ENCODE measurements around the gene TCEA2.

Gene TCEA2

DNA sequence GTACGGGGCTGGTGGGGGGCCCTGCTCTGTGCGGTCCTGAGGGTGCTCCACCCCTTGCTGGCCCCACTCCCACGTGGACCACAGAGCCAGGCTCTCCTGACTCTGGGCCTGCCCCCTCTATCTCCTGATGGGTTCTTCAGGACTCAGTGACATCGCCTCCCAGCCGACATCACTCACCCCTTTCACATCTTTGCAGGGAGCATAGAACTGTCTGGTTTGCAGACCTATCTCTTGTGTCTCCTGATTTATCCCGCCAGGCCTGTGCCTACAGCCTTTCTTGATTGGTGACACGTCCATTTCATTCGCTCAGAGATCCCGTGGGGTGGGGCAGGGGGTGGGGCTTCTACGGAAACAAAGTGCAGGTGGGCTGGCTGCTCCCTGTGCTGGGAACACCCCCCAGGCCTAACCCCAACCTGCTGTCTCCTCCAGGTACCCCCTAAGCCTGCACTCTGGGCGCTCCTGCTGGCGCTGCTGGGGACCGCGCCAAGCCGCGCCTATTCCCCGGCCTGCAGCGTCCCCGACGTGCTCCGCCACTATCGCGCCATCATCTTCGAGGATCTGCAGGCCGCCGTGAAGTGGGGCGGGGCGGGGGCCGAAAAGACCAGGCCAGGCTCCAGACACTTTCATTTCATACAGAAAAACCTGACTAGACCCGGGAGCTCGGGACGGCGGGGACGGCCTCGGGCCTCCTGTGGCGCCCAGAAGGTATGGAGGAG is 25.3 kb upstream of the TCEA2 start:
- peaks cover 24% of the 10 kb centered on the region for H3K36me3 ChIP-seq (ENCODE audit: insufficient read depth, low read length)
- no peaks in the 10 kb centered on the region for H3K9me3 ChIP-seq (ENCODE audit: low read length)
- no peak overlapping the region for H3K4me3 ChIP-seq (ENCODE audit: low read depth in 1 of 2, low read length in 2 of 2)
- peaks cover 5% of the 10 kb centered on the region for H3K4me1 ChIP-seq (ENCODE audit: insufficient read depth, low read length)
- H3K27me3 ChIP-seq (ENCODE audit: control insufficient read depth in 1 of 2, insufficient read depth in 2 of 2, low read length in 2 of 2) = peaks cover 41 to 63% of the 10 kb centered on the region in 2 donors
- H3K9ac ChIP-seq (ENCODE audit: low read length) = no peak overlapping the region
- no peak overlapping the region for H3K27ac ChIP-seq (ENCODE audit: low read depth, low read length)

DNA sequence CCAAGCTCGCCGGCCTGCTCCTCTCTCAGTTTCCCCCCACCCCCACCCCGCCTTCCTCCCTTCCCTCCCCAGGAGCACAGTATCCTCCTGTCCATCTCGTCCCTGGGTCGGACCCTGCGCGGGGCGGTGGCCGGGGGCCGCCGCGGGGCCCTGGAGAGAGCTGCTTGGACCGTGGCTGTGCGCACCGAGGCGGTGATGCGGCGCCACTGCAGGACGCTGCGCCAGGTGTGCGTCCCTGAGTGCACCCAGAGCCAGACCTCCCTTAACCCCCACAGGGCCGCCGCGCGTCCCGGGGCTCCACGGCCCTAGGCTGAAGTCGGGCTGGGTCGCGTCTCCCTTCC is 24.8 kb upstream of the TCEA2 start:
- no peak overlapping the region for H3K27ac ChIP-seq (ENCODE audit: low read depth, low read length)

DNA sequence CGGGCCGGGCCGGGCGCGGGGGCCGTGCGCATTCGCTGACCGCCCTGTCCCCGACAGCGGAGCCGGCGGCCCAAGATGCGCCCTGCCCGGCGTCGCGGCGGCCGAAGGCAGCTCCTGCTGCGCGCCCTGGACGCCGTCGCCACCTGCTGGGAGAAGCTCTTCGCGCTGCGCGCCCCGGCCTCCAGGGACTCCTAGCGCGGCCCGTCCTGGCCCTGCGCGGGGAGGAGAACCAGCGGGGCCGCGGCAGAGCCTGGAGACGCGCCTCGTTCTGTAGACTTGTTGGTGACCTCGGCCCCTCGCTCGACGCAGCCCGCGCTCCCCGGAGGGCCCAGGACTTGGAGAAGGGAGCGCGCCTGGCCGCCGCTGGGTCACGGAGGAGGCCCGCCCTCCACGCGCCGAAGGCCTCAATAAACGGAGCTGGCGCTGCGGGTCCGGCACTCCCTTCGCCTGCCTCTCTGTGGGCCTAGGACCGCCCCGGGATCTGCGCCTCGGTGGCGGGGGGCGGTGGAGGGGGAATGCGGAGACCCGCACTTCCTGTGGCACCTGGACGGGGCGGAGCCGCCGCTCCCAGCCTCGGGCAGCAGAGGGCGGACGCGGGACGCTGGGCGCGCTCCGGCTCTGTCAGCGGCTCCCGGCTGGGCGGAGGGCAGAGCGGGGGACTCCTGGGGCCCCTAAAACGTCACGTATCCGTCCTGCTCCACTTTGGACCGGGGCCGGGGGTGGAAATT is 24.3 kb upstream of the TCEA2 start:
- Histone ChIP-seq H3K36me3 (ENCODE audit: insufficient read depth, low read length) (peaks cover 15% of the 10 kb centered on the region), H3K9ac (ENCODE audit: low read length) (no peak overlapping the region), H3K27ac (ENCODE audit: low read depth, low read length) (no peak overlapping the region), H3K27me3 (ENCODE audit: control insufficient read depth in 1 of 2, insufficient read depth in 2 of 2, low read length in 2 of 2) (peaks cover 41 to 67% of the 10 kb centered on the region in 2 donors), H3K4me1 (ENCODE audit: insufficient read depth, low read length) (peaks cover 5% of the 10 kb centered on the region), H3K9me3 (ENCODE audit: low read length) (no peaks in the 10 kb centered on the region), H3K4me3 (ENCODE audit: low read depth in 1 of 2, low read length in 2 of 2) (peak overlapping the region; percentile 12 to 27)

More for the DNA sequence above, 24.8 kb upstream of the TCEA2 start:
- Histone ChIP-seq H3K9ac (ENCODE audit: low read length) (no peak overlapping the region), H3K4me1 (ENCODE audit: insufficient read depth, low read length) (peaks cover 5% of the 10 kb centered on the region), H3K36me3 (ENCODE audit: insufficient read depth, low read length) (peaks cover 19% of the 10 kb centered on the region), H3K27me3 (ENCODE audit: control insufficient read depth in 1 of 2, insufficient read depth in 2 of 2, low read length in 2 of 2) (peaks cover 41 to 64% of the 10 kb centered on the region in 2 donors), H3K9me3 (ENCODE audit: low read length) (no peaks in the 10 kb centered on the region), H3K4me3 (ENCODE audit: low read depth in 1 of 2, low read length in 2 of 2) (no peak overlapping the region)

DNA sequence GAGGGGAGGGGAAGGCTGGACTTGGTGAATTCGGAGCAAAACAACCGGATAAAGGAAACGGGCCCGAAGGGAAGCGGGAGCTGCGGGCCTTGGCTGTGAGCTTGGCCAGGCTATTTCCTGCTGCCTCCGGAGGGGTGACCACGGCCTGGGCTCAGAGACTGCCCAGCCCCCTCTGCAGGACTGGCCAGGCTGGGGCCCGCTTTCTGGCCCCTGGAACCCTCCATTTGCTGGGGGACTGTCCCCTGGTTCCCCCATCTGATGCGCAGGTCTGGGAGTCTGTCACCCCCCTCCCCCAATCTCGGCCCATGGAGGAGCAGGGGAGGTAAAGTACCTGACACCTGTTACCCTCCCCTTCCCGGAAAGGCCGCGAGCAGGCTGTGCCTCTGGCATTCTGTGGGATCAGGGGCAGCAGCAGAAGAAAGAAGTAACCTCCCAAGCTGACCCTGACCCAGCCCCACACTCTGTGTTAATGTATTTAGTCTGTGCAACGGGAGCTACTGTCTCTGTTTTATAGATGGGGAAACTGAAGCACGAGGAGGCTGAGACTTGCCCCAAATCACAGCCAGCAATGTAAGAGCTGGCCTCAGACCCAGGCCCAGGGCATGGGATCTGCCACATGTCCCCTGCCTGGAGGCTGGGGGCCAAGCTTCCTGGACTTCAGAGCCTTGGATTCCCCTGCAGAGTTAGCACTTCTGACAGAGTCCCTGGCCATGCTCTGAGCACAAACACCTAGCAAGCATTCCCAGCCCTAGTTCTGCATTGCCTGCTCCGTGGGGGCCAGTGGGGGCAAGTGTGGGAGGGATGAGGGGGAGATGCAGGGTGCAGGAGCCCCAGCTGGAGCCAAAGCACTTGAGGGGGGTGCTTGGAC is 23.5 kb upstream of the TCEA2 start:
- Histone ChIP-seq H3K4me1 (ENCODE audit: insufficient read depth, low read length) (peaks cover 5% of the 10 kb centered on the region), H3K4me3 (ENCODE audit: low read depth in 1 of 2, low read length in 2 of 2) (peak overlapping the region in 1 of 2 donors; percentile 27), H3K9ac (ENCODE audit: low read length) (no peak overlapping the region), H3K27me3 (ENCODE audit: control insufficient read depth in 1 of 2, insufficient read depth in 2 of 2, low read length in 2 of 2) (peaks cover 41 to 68% of the 10 kb centered on the region in 2 donors), H3K9me3 (ENCODE audit: low read length) (no peaks in the 10 kb centered on the region), H3K36me3 (ENCODE audit: insufficient read depth, low read length) (peaks cover 7% of the 10 kb centered on the region), H3K27ac (ENCODE audit: low read depth, low read length) (no peak overlapping the region)

DNA sequence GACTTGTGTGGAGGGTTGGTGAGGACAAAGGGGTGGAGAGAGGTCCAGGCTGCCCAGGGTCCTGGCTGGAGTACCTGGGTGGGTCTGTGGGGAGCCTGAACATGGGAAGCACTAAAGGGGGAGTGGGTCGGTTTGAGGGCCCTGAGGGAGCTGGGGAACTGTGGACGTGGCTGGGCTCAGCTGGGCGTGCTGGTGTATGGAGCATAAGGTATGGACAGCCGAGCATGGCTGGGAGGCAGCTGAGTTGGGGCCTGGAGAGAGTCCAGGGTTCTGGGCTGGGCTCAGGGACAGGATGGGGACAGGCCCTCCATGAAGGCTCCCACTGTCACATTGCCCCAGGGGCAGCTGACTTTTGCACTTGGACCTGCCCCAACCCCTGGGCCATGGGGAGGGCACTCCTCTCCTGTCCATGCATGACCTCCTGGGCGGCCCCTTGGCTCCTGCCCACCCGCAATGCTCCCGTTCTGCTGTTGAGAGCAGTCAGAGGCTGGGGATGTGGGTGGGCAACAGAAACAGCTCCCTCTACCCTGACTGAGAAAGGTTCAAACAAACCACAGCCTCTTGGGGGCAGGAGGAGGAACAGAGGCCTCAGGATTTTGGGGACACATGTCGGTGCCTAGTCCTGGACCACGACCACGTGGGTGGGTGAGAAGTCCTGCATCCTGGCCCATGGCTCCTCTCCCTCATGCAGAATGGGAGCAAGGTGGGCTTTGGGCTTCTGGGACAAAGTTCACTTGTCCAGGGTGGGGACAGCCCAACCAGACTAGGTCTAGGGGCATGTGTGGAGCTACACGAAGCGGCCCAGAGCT is 22.6 kb upstream of the TCEA2 start:
- Histone ChIP-seq H3K4me3 (ENCODE audit: low read depth in 1 of 2, low read length in 2 of 2) (no peak overlapping the region), H3K9me3 (ENCODE audit: low read length) (no peaks in the 10 kb centered on the region), H3K4me1 (ENCODE audit: insufficient read depth, low read length) (peaks cover 5% of the 10 kb centered on the region), H3K27ac (ENCODE audit: low read depth, low read length) (no peak overlapping the region), H3K36me3 (ENCODE audit: insufficient read depth, low read length) (no peaks in the 10 kb centered on the region), H3K27me3 (ENCODE audit: control insufficient read depth in 1 of 2, insufficient read depth in 2 of 2, low read length in 2 of 2) (peaks cover 41 to 77% of the 10 kb centered on the region in 2 donors), H3K9ac (ENCODE audit: low read length) (no peak overlapping the region)

- H3K27me3 ChIP-seq (ENCODE audit: control insufficient read depth in 1 of 2, insufficient read depth in 2 of 2, low read length in 2 of 2) = peaks cover 41 to 84% of the 10 kb centered on the region in 2 donors
- peaks cover 5% of the 10 kb centered on the region for H3K4me1 ChIP-seq (ENCODE audit: insufficient read depth, low read length)
- H3K36me3 ChIP-seq (ENCODE audit: insufficient read depth, low read length) = no peaks in the 10 kb centered on the region
- no peak overlapping the region for H3K9ac ChIP-seq (ENCODE audit: low read length)
- H3K4me3 ChIP-seq (ENCODE audit: low read depth in 1 of 2, low read length in 2 of 2) = no peak overlapping the region
- H3K9me3 ChIP-seq (ENCODE audit: low read length) = no peaks in the 10 kb centered on the region
- H3K27ac ChIP-seq (ENCODE audit: low read depth, low read length) = no peak overlapping the region
Observed at GRCh38 chr20:64041040-64041780, 21.8 kb upstream of the TCEA2 start.

DNA sequence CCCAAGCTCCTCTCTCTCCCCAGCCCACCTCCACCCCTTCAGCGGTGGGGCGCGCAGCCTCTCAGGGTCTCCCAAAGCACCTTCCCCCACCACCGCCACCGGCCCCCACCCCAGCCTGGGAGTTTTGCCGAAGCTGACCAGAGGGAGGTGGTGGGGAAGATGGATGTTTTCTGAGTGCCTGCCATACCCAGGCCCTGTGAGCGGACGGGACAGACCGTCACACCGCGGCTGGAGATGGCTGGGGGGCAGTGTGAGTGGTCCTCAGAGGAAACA is 21.3 kb upstream of the TCEA2 start:
- Histone ChIP-seq H3K27ac (ENCODE audit: low read depth, low read length) (no peak overlapping the region), H3K27me3 (ENCODE audit: control insufficient read depth in 1 of 2, insufficient read depth in 2 of 2, low read length in 2 of 2) (peaks cover 42 to 83% of the 10 kb centered on the region in 2 donors), H3K9me3 (ENCODE audit: low read length) (no peaks in the 10 kb centered on the region), H3K4me3 (ENCODE audit: low read depth in 1 of 2, low read length in 2 of 2) (no peak overlapping the region), H3K9ac (ENCODE audit: low read length) (no peak overlapping the region), H3K36me3 (ENCODE audit: insufficient read depth, low read length) (no peaks in the 10 kb centered on the region), H3K4me1 (ENCODE audit: insufficient read depth, low read length) (peaks cover 5% of the 10 kb centered on the region)

- no peaks in the 10 kb centered on the region for H3K36me3 ChIP-seq (ENCODE audit: insufficient read depth, low read length)
- peaks cover 5% of the 10 kb centered on the region for H3K4me1 ChIP-seq (ENCODE audit: insufficient read depth, low read length)
- H3K27ac ChIP-seq (ENCODE audit: low read depth, low read length) = no peak overlapping the region
- H3K9me3 ChIP-seq (ENCODE audit: low read length) = no peaks in the 10 kb centered on the region
- no peak overlapping the region for H3K4me3 ChIP-seq (ENCODE audit: low read depth in 1 of 2, low read length in 2 of 2)
- peaks cover 43 to 83% of the 10 kb centered on the region in 2 donors for H3K27me3 ChIP-seq (ENCODE audit: control insufficient read depth in 1 of 2, insufficient read depth in 2 of 2, low read length in 2 of 2)
- H3K9ac ChIP-seq (ENCODE audit: low read length) = no peak overlapping the region
Observed at GRCh38 chr20:64042054-64042781, 20.8 kb upstream of the TCEA2 start.

- H3K9me3 ChIP-seq (ENCODE audit: low read length) = no peaks in the 10 kb centered on the region
- H3K9ac ChIP-seq (ENCODE audit: low read length) = no peak overlapping the region
- no peak overlapping the region for H3K27ac ChIP-seq (ENCODE audit: low read depth, low read length)
- peaks cover 39 to 76% of the 10 kb centered on the region in 2 donors for H3K27me3 ChIP-seq (ENCODE audit: control insufficient read depth in 1 of 2, insufficient read depth in 2 of 2, low read length in 2 of 2)
- no peaks in the 10 kb centered on the region for H3K36me3 ChIP-seq (ENCODE audit: insufficient read depth, low read length)
- no peak overlapping the region for H3K4me3 ChIP-seq (ENCODE audit: low read depth in 1 of 2, low read length in 2 of 2)
- H3K4me1 ChIP-seq (ENCODE audit: insufficient read depth, low read length) = peaks cover 5% of the 10 kb centered on the region
Observed at GRCh38 chr20:64043768-64044167, 19.2 kb upstream of the TCEA2 start.
